H7 (cell line): ENCODE measurements around the gene VSIG1. TPM values are rescaled to one million over a fixed set of nuclear protein-coding genes. Genes with fewer than 3 reads are reported as not detected.

Source experiments
- total RNA-seq: library from RNA; depleted of rRNA; stranded (reverse); fragments of >200 nt; shearing (Covaris generic); gene quantifications from 2 replicates; pipeline ENCODE4 v1.2.3, GENCODE V29; 2014; rRNA removed

VSIG1 gene
- total RNA-seq, 1 experiment from 2014 or later: 3.0 TPM

Other genes with a start within 250 kb of the VSIG1 start
- gene MID2, start 219.2 kb upstream of the VSIG1 start, total RNA-seq: 8.4 and 9.4 TPM in 2 replicates
- gene TEX13B, start 62.7 kb upstream of the VSIG1 start, total RNA-seq: 0.85 TPM in 1 of 2 replicates, not detected in the other
- 99.0 and 110 TPM in 2 replicates for gene PSMD10, start 46.5 kb downstream of the VSIG1 start, total RNA-seq
- gene ATG4A, start 46.7 kb downstream of the VSIG1 start, total RNA-seq: 7.0 and 8.4 TPM in 2 replicates